Measurements from ENCODE around the gene P2RY14.
A peak's percentile ranks its signal among the peaks of the same experiment; 100 is the strongest.

P2RY14 gene

DNA sequence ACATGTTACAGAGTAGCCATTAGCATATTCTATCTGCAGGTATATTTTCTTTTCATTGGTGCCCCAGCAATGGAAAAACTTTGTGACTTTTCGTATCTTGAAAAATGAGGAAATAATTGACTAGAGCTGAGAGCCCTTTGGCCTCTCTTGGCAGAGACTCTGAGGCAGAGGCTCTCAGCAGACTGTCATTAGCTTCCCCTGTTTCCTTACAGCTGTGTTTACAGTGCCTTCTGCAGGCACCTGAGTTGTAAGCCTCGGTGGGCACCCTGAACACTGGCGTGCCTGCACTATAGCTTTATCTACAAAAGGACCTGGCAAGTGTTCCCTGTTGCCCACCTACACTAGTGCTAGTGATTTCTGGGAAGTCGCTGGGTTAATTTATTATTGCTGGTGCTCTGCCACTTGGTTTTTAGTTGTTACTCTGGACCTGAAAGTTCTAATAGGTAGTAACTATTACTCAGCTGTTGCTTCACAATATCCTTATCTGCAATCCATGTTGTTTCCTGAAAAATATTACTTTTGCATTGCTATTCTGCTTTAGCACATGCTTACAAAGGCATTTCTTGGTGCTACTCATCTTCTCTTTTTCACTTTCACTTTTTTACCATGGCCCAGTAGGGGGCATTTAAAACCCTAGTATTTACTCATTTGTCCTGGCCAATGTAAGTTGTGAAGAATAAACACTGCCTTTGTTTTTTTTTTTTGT is 67.5 kb downstream of the P2RY14 start:
- no peak for DNase-seq

DNA sequence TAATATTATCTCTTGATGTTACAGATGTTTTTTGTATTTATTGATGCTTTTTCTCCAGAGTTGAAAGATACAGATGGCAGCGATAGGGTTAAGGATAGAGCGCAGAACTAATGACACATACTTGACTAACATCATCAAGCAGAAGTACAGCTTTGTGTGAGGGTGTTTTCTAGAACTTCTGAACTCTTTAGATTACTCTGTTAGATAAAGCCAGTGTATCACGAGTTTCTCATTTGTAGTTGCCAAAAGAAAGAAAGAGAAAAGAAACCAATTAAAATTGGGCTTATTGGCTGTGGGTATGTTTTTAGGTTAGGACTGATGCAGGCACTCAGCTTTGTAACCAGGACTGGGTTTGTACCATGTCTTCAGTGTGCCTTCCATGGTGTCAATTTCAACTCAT is 68.7 kb downstream of the P2RY14 start:
- peak; percentile 51 for DNase-seq

DNA sequence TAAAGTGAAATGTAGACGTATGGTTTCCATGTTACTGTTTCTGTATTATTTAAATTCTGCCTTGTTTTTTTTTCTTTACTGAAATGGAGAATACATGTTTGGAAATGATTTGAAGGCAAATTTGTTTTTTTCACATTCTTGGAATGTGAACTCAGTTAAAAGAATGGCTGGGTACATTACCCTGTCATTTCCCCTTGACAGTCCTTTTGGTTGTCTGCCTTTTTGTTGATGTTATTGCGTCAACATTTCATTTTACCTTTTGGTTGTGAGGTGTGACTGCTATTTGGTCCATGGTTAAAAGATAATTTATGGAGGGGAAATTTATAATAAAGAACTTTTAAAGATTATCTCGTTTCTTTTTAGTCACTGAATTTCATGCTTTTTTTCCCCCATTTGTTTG is 72.1 kb downstream of the P2RY14 start:
- DNase-seq, result peak; percentile 39

DNA sequence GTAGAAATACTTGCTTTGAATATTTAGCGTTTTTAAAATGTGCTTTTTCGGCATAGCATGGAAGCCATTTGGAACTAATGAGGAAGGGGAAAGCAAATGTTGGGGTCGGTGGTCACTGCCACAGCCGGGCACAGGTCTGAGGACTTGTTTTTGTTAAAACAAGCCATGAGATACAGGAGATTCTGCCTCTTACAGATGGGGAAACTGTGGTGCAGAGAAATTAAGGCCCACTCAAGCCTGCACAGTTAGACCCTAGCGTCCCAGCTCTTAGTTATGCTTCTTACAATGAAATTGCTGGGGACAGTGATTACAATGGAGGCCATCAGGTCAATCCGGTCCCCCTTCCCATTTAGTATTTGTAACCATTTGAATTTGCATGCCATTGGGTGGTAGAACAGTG is 72.9 kb downstream of the P2RY14 start:
- DNase-seq, result no peak

DNA sequence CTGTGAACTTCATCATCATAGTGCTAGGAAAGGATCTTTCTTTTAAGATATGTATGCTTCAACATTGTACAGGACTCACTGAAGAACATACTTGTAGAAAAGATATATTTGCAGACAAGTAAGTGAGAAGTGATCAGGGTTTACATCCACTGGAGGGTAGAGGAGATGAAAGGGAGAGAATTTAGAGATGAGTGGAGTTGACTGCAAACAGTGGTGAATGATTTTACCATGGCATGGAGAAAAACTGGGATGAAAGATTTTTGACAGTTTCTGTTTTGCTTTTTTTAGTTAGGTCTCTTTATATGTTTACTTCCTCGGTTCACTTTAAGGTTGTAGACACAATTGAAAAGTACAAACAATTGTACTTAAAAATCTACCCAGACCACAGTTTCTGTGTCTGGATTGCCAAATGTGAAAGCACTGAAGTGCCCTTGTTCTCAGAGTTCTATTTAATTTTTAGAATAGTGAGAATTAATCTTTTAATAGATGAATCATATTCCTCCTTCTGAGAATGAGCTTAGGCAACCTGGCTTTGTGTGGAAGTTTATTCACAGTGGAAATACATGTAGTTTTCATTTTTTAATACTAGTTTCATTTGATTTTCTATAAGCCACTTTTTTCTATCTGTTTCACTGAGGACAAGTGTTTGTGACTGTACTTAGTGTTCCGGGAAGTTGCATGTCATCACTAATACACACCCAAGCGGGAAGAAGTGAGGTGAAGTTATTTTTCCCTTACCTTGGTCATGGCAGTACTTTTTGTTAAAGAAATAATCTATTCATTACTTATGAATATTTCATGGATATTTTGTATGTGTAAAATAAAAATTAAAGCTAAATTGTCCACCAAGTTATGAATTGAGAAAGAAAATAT is 73.6 kb downstream of the P2RY14 start:
- peak; percentile 71 for DNase-seq

DNA sequence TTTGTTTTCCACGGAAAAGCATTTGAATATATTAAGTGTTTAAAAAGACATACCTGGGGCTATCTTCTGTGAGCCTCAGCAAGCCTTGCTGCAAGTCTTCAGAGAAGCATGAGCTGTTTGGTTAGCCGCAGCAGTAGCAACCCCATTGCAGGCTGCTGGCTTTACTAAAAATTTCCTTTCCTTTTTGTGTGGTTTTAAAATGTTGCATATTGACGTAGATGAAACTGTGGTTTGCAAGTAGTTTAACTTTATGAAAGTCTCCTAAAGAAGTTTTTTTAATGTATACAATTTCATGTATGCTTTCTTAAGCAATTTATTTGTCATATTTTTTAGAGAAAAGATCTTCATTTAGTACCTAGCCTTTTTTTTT is 75.3 kb downstream of the P2RY14 start, which contains the start of gene GPR171:
Gene GPR171 (minus strand): TSS at position 166 of the 370 bp plus-strand sequence. CDS start 3,830 bp downstream, outside the sequence.
- peak; percentile 83 for DNase-seq

DNA sequence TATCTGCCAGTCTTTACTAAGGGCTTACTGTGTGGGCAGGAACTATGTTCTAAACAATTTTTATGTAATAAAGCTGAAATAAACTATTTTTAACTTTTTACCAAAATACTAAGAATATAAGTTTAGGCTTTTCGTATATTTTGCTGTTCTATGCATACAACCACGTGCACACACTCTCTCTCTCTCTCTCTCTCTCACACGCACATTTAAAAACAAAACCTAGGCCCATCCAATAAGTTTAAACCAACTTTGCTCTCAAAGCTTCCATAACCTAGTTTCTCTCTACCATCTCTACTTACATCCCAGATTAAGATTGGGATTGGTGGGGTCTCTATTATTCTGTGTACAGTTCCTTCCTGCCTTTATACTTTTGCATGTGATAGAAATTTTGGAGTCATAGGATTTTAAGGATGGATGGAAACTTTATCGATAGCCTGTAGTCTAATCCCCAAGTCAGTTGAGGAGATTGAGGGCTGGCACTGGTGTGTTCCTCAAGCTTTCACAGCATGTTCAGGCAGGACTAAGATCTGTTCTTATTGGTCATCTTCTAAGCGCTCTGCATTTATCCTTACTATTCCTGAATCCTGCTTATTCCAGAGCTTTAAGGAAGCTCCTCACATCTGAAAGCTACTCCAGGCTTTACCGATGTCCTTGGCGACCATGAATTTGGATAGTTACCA is 77.2 kb downstream of the P2RY14 start:
- DNase-seq, result peak; percentile 48

DNA sequence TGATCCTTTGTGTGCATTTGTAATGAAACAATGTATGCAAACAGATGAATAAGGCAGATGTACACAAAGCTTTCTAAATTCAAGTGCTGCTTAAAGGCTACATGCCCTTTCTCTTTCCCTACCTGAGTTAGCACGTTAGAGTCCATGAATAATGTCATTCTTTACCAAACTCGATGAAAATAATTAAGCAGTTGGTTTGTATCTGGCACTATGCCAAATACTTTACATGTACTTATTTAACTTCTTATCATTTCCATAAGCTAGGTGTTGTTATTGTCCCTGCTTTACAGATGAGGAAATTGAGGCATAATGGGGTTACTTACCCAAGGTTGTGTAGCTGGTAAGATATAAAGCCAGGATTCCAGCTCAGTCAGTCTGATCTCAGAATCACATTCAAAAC is 77.8 kb downstream of the P2RY14 start:
- DNase-seq, result no peak

DNA sequence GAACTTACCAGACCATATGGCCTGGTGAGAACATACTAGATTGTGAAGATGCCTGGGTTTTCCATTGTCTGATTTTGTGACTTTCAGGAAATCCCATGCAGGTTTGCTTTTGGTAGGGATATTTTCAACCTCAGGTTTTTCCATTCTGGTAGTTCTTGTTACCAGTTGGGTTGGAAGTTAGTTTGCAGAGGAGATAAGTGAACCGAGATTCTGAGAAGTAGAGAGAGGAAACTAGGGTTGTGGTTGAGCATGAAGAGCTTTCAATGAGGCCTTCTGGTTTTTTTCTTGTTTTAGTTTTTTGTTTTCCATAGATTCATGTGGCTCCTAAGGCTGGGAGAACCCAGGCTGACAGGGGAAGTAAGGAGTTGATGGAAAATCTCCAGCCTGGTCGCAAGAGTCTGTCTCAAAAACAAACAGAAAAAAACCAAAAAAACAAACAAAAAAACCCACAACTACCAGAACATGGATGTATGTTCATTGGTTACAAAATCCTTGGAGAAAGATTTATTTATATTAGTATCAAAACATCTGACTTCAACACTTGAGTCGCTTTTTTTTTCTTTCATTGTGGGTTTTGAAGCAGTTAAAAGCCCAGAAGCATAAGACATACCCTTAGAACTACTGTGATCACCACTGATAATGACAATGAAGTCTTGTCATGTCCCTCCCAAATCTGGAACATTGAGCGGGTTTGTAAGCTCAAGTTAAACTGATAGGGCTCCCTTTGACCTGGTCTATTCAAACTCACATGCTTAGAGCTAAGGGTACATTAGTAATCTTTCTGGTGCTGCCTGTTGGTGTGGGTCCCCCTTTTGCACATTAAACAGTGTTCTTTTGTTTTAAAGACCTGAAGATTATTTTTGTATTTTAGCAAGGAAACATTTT is 78.5 kb downstream of the P2RY14 start:
- no peak for DNase-seq

DNA sequence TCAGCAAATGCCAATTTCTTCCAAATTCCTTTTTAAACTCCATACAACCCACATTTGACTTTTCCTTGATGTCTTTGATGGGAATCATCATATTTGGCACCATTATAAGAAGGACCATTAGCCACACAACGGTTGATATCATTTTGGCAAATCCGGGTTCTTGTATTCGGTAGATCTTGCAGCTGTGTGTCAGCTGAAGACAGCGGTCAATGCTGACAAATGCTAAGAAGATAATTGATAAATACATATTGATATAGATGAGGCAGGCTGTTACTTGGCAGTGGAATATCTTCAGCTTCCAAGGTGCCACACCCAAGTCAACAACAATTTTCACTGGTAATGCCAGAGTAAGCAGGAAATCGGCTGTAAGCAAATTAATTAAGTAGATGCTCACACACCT is 79.5 kb downstream of the P2RY14 start:
- DNase-seq, result no peak

DNA sequence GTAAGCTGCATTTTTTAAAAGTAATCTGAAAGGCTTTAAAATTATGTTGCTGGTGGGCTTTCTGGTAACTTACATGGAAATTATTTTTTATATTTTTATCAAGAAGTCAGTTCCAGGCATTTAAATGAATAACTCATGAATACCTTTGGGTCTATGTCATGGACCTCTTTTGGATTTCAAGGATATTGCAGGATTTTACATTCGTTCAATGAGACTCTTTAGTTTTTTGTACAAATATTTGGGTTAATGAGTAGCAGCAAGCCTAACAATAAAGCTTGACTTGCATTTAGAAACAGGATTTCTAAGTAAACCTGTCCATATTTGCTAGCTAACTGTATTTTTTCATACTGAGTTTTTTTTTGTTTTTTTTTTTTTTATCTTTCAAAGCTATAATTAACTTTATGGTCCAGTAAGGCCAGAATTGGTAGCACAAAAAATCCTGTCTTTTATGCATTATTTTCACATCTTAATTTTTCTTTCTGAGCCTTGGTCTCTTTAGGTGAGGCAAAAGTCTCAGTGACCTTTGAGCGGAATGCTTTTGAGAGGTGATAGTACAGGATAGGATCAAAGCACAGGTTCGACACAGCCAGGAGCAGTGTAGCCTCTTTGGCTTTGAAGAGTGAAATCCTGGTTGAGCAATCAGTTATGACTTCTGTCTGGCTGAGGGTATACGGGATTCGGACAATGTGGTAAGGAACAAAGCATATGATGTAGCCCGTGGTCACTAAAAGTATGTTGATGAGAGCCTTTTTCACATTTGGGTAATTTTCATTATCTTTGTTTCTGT is 80.2 kb downstream of the P2RY14 start:
- DNase-seq, result no peak

DNA sequence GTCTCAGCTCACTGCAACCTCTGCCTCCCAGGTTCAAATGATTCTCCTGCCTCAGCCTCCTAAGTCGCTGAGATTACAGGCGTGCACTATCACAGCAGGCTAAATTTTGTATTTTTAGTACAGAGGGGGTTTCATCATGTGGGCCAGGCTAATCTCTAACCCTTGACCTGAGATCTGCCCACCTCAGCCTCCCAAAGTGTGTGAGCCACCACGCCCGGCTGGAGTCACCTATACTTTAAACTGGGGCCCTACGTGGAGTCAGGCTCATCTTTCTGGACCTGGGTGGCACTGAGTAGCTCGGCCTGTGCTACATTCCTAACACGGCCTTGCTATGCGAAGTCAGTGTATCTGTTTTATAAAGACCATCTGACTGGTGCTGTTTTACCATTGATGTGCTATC is 81.1 kb downstream of the P2RY14 start:
- DNase-seq, result no peak

DNA sequence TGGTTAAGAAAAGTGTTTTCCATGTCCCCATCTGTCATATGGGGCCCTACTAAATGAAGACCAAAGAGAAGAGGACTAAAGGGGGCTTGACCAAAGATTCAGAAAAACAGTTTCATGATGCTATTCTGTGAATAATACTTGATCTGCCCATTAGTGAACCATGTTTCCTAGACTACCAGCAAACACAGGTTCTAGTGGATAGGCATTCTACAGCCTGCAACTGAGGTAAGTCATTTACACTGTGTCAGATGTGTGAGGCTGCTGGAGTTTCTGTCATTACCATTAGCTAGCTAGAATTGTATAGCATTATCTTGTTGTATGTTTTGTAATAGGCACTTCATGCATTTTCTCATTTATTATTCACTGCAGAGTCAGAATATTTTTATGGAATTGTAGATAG is 81.9 kb downstream of the P2RY14 start:
- no peak for DNase-seq

DNA sequence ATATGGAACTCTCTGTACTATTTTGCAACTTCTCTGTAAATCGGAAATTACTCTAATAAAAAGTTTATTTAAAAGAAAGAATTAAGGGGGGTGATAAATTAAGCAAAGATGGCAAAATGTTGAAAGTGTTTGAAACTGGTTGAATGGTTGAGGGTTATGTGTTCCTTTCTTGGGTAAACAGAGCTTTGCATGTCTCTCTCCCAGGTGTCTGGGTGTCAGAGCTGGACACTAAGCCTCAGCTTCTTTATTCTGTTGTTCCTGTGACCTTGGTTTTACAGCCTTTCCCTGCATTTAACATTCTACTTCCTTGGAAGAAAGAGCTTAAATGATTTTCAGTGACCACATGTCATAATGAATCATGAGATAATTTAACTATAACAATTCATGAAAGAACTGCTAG is 82.5 kb downstream of the P2RY14 start:
- DNase-seq, result no peak

DNA sequence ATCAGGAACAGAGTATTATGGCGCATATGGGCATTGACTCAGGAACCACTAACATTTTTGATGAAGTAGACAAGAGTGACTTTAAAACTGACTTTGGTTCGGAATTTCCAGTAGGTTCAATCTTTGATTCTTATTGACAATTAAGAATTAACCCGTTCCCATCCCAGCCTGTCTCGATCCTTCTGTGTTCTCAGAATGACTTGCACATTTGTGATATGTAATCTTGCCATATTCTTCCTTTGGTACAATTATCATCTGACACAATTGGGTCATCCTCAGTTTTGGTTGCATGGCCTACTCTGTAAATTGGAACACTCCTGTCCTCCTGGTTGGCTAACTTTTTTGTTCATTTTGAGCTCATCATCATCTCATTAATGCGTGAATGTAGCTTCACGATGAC is 85.8 kb downstream of the P2RY14 start:
- DNase-seq, result no peak

DNA sequence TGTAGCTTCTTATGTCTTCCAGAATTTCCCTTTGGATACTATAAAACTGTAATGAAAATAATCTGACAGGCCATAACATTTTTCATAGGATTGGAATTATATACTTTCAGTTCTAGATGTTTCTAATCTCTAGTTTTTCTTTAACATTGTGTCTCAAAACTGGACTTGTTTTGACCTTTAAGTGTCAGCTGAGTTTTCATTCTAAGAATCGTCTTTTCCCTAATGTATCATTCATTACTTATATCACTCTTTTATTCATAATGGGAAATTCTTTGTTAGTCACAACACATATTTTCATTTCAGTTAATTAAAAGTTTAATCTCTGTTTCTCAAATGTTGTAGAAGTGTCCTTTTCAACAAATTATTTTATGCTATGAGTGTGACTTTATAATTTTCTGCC is 87.2 kb downstream of the P2RY14 start:
- no peak for DNase-seq

DNA sequence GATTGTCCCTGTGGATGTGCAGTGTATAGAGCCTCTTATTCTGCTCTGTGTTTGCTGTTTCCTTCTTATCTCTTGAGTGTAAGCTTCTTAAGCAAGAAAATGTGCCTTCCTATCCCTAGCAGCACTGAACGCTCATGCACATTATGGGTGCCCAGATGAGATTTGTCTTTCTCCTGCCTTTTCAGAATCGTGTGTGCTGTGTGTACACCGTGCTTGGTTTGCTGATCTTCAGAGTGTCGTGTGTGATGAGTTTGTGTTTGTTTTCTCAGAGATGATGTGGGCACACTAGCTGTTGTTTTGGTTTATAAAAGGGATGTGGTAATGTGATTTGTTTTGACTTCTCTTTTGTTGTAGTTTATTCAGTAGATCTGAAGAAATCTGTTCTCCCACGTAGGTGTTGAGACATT is 95.1 kb downstream of the P2RY14 start:
- DNase-seq, result no peak

DNA sequence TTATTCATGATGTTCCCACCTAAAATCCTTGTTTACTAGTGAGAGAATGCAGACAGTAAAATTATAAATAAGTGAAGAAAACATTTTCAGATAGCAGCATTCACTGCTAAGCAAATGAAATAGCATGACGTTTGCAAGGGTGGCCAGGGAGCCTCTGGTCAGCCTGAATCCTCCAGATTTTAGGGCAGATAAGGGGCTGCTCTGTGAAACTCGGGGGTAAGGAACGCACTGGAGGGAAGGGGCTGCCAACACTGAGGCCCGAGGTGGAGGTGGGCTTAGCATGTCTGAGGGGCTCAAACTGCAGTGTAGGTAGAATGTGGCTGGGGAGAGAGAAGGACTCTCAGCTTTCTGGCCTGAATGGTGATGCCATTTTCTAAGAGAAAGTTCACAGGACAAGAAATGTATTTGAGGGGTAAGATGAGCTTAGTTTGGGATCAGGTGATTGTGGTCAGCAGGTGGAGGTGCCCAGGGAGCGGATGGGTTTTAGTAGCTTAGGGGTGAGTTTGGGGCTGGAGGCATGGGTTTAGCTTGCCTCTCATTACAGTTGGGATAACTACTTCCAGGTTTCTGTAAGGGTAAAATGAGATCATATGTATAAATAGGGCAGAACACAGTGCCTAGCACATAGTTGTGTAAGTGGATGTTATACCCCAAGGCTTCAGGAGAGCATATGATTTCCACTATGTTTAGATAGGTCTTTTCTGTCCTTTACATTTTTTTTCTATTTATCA is 95.8 kb downstream of the P2RY14 start:
- DNase-seq, result no peak

DNA sequence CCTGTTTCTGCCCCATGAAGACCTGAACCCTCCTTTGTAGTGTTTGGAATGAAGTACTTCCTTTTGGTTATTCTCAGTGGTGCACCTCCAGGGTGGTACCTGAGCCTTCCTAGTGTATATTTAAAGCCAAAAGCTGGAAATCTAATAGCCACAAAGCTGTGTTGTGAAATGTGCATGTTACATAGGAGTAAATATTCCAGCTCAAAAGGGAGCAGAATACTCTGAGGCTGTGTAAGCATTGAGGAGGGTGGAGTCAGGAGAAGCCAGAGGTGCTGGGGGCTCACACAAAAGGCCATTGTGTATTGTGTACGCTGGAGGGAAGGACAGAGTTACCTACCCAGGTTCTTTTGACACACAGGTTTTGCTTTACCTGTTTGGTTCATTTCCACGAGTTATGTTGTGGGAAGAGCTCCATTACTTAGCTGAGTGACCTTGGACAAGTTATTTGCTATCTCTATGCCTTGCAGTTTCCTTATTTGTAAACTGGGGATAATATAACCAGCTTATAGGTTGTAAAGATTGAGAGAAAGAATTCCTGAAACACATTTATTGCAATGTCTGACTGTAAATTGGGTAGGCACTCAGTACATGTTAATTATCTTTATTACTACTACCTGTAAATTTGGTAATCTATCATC is 100.0 kb downstream of the P2RY14 start:
- no peak for DNase-seq

DNA sequence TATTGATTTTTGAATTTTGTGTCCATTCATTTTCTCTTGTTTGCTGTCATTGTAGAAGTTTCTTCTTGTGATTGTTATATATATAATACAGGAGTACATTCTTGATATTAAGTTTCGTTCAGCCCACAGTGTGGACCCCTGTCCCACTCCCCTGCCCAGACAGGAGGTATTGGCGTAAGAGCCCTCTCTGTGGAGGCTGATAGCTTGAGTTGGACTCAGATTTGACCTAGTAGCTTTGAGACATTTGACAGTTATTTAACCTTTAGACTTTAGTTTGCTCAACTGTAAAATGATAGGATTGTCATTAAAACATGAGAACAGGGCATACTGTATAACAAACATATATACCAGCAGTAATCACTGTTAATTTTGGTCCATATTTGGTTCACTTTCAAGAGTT is 102.4 kb downstream of the P2RY14 start:
- no peak for DNase-seq

DNA sequence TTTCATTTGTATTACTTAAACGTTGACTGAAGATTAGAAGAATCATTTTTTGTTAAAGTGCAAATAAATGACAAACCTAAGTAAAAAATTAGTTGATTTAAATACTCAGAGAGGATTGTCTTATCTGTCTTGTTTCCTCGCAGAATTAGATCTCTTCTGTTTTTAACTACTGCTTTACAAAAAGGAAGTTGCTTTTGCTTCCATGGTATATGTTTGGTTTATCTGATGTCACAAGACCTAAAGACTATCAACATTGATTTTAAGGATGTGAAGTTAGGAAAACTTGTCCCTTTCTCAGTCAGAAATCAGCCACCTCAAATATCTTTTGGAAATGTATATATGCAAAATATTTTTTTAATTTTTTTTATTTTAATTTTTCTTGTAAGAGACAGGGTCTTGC is 104.0 kb downstream of the P2RY14 start:
- no peak for DNase-seq
